Astrocyte (in vitro differentiated cells and primary cell): ENCODE measurements around the gene UBQLN1.

Experiments used
- CTCF ChIP-seq: IDR thresholded peaks from 2 replicates; pipeline ENCODE4 v1.5.1; 2011; ENCODE audit warnings: low read depth, mild to moderate bottlenecking, inconsistent platforms, low read length, moderate library complexity; ENCODE audit not compliant: insufficient read depth
- EZH2 ChIP-seq: IDR thresholded peaks from 2 replicates; pipeline ENCODE4 v1.6.1; 2012; ENCODE audit warnings: mild to moderate bottlenecking, low read length, inconsistent platforms; ENCODE audit not compliant: insufficient read depth

GRCh38 chr9:83633676-83634075, 74.1 kb downstream of the UBQLN1 start:
- TF ChIP-seq CTCF (no peak), EZH2 (no peak)
